ENCODE results near the gene UGT1A9. TPM values are rescaled to one million over a fixed set of nuclear protein-coding genes. Genes with fewer than 3 reads are reported as not detected.

Gene UGT1A9
- total RNA-seq, 2 donors from 2014 or later: not detected

- H3K27me3 ChIP-seq (ENCODE audit: control insufficient read depth, insufficient read depth, low read length, poor library complexity, severe bottlenecking): no peaks in the 10 kb centered on the region
- no peak overlapping the region for H3K4me3 Mint-ChIP-seq
- DNase-seq: peak; percentile 28
- H3K9ac ChIP-seq (ENCODE audit: extremely low read depth, low read length, poor library complexity, severe bottlenecking): no peak overlapping the region
- no peaks in the 10 kb centered on the region for H3K36me3 Mint-ChIP-seq (ENCODE audit: low read depth)
- H3K27me3 Mint-ChIP-seq (ENCODE audit: insufficient read depth): peaks cover 2% of the 10 kb centered on the region
- no peak overlapping the region for H3K4me3 ChIP-seq (ENCODE audit: low read length)
- H3K36me3 ChIP-seq (ENCODE audit: control insufficient read depth, insufficient read depth, low read length): no peaks in the 10 kb centered on the region
- H3K4me1 Mint-ChIP-seq: no peaks in the 10 kb centered on the region
- H3K9me3 ChIP-seq (ENCODE audit: control insufficient read depth, low read length): no peaks in the 10 kb centered on the region
- no peak overlapping the region for H3K27ac ChIP-seq (ENCODE audit: low read depth, low read length)
- 92 to 93% methylated on average over 9 to 13 of the region's 13 CpGs for WGBS, 2 experiments (ENCODE audit: insufficient coverage in 1 of 2, insufficient read length in 1 of 2)
- no peaks in the 10 kb centered on the region for H3K4me1 ChIP-seq (ENCODE audit: control insufficient read depth, insufficient read depth, low read length)
- TF ChIP-seq CTCF (conservative IDR thresholded peaks at IDR 0.05): no peak
- no peak overlapping the region for H3K27ac Mint-ChIP-seq
- H3K9me3 Mint-ChIP-seq: peaks cover 3% of the 10 kb centered on the region
These were observed 124.1 kb downstream of the UGT1A9 start for GRCh38 chr2:233795735-233796171.

GRCh38 chr2:233796254-233796653 is 124.6 kb downstream of the UGT1A9 start:
- TF ChIP-seq CTCF (conservative IDR thresholded peaks at IDR 0.05): no peak
- WGBS, 2 experiments (ENCODE audit: insufficient coverage in 1 of 2, insufficient read length in 1 of 2): 95 to 100% methylated on average over 3 to 9 of the region's 9 CpGs
- H3K9ac ChIP-seq (ENCODE audit: extremely low read depth, low read length, poor library complexity, severe bottlenecking): no peak overlapping the region
- H3K27me3 Mint-ChIP-seq (ENCODE audit: insufficient read depth): peaks cover 2% of the 10 kb centered on the region
- peaks cover 3% of the 10 kb centered on the region for H3K9me3 Mint-ChIP-seq
- no peaks in the 10 kb centered on the region for H3K27me3 ChIP-seq (ENCODE audit: control insufficient read depth, insufficient read depth, low read length, poor library complexity, severe bottlenecking)
- H3K36me3 Mint-ChIP-seq (ENCODE audit: low read depth): no peaks in the 10 kb centered on the region
- no peak overlapping the region for H3K4me3 ChIP-seq (ENCODE audit: low read length)
- DNase-seq: peak; percentile 15
- H3K27ac Mint-ChIP-seq: no peak overlapping the region
- no peak overlapping the region for H3K4me3 Mint-ChIP-seq
- H3K27ac ChIP-seq (ENCODE audit: low read depth, low read length): no peak overlapping the region
- H3K4me1 ChIP-seq (ENCODE audit: control insufficient read depth, insufficient read depth, low read length): no peaks in the 10 kb centered on the region
- H3K36me3 ChIP-seq (ENCODE audit: control insufficient read depth, insufficient read depth, low read length): no peaks in the 10 kb centered on the region
- H3K9me3 ChIP-seq (ENCODE audit: control insufficient read depth, low read length): no peaks in the 10 kb centered on the region
- no peaks in the 10 kb centered on the region for H3K4me1 Mint-ChIP-seq

- H3K27ac ChIP-seq (ENCODE audit: low read depth, low read length): no peak overlapping the region
- no peak overlapping the region for H3K4me3 ChIP-seq (ENCODE audit: low read length)
- H3K4me1 ChIP-seq (ENCODE audit: control insufficient read depth, insufficient read depth, low read length): no peaks in the 10 kb centered on the region
- no peak for TF ChIP-seq CTCF (conservative IDR thresholded peaks at IDR 0.05)
- H3K27me3 ChIP-seq (ENCODE audit: control insufficient read depth, insufficient read depth, low read length, poor library complexity, severe bottlenecking): no peaks in the 10 kb centered on the region
- Mint-ChIP-seq H3K4me1 (no peaks in the 10 kb centered on the region), H3K4me3 (no peak overlapping the region), H3K27me3 (ENCODE audit: insufficient read depth) (peaks cover 11% of the 10 kb centered on the region), H3K27ac (no peak overlapping the region), H3K9me3 (peaks cover 3% of the 10 kb centered on the region), H3K36me3 (ENCODE audit: low read depth) (no peaks in the 10 kb centered on the region)
- no peaks in the 10 kb centered on the region for H3K9me3 ChIP-seq (ENCODE audit: control insufficient read depth, low read length)
- no peak overlapping the region for H3K9ac ChIP-seq (ENCODE audit: extremely low read depth, low read length, poor library complexity, severe bottlenecking)
- peak; percentile 23 for DNase-seq
- H3K36me3 ChIP-seq (ENCODE audit: control insufficient read depth, insufficient read depth, low read length): no peaks in the 10 kb centered on the region
- WGBS, 2 experiments (ENCODE audit: insufficient coverage in 1 of 2, insufficient read length in 1 of 2): 87 to 91% methylated on average over 10 to 14 of the region's 14 CpGs
These were observed 126.8 kb downstream of the UGT1A9 start for GRCh38 chr2:233798335-233799086.

Measured in endodermal cell (in vitro differentiated cells).